ENCODE data around the gene FARP1.

FARP1 gene

DNA sequence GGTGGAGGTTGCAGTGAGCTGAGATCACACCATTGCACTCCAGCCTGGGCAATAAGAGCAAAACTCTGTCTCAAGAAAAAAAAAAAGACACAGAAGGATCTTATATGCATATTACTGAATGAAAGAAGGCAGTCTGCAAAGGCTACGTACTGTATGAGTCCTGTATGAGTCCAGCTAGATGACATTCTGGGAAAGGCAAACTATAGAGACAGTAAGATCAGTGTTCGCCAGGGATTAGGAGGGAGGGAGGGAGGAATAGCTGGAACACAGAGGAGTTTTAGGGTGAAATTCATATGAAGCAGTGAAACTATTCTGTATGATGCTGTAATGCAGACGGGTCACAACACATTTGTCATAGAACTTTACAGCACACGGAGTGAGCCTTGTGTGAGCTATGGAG, 200.1 kb downstream of the FARP1 start:
- DNase-seq (ENCODE audit: low read depth) = no peak
- H3K4me3 ChIP-seq (ENCODE audit: low read depth, low read length) = no peak overlapping the region

GRCh38 chr13:98343461-98343860, 200.6 kb downstream of the FARP1 start:
- no peak overlapping the region for H3K4me3 ChIP-seq (ENCODE audit: low read depth, low read length)
- no peak for DNase-seq (ENCODE audit: low read depth)

DNA sequence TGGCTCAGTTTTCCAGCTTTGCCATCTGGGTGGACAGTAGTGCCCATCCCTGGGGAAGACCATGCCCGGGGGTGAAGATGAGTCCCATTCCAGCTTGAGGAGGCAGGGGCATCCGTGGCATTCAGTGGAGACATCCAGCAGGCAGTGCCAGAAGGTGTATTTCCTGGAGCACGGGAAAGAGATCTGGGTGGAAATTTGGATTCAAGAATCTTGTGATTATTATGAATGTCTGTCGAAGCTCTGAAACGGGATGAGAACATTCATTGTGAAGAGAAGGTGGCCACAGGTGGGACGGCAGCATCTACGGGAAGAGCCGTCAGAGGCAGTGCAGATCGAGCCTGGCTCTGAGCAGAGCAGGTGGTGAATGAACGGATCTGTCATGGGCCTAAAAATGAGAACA, 201.5 kb downstream of the FARP1 start:
- H3K4me3 ChIP-seq (ENCODE audit: low read depth, low read length) = no peak overlapping the region
- no peak for DNase-seq (ENCODE audit: low read depth)

DNA sequence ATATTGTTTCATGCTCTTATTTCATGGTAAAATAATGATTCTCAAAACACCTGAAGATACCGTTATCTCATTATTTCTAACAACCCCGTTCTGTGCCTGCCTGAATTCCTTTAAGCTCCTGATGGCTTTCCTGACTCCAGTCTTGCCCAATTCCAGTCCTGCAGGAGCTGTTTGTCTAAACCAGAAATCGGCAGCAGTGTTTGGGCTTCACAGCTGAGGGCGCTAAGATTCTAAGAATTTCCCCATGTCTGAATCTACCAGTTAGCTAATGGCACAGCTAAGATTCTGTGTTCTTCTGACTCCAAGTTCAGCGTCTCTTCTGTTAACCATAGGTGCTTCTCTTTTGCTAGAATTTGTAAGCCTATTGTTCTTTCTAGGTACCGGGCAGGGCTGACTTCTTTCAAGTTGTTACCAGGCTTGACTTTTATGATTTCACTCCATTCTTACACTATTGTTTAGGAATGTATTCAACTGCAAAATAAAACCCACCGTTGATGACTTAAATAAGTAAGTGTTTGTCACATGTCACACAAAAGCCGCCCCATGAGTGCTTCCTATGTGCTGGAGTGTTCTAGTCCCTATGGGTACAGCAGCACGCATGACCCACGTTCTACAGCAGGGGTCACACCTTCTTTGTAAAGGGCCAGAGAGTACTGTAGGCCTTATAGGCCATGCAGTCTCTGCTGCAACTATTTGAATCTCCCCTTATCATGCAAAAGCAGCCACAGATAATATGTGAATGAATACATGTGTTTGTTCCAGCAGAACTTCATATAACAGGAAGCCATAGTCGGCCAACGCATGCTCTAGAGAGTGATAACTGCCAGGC, 202.4 kb downstream of the FARP1 start:
- DNase-seq (ENCODE audit: low read depth) = no peak
- H3K4me3 ChIP-seq (ENCODE audit: low read depth, low read length) = no peak overlapping the region

GRCh38 chr13:98346904-98347636, 204.2 kb downstream of the FARP1 start:
- DNase-seq (ENCODE audit: low read depth) = no peak
- no peak overlapping the region for H3K4me3 ChIP-seq (ENCODE audit: low read depth, low read length)

DNA sequence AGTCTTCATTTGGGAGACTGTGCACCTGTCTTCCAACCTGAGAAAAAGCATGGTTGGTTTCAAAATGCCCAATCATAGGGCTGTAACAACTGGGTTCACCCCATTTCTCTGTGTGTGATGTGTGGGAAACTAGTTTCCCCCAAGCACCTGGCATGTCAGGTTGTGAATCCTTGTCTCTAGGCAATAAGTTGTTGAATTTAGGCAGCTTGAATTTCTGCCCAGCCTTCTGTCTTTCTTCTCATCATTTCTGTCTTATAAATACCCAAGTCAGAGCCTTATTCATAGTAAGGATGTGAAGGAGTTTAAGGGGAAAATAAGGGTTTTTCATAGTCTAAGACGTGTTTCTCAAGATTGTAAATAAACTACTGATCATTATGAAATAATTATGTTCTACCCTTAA, 204.9 kb downstream of the FARP1 start:
- H3K4me3 ChIP-seq (ENCODE audit: low read depth, low read length) = no peak overlapping the region
- DNase-seq (ENCODE audit: low read depth) = no peak

GRCh38 chr13:98348466-98349200, 205.7 kb downstream of the FARP1 start:
- no peak overlapping the region for H3K4me3 ChIP-seq (ENCODE audit: low read depth, low read length)

DNA sequence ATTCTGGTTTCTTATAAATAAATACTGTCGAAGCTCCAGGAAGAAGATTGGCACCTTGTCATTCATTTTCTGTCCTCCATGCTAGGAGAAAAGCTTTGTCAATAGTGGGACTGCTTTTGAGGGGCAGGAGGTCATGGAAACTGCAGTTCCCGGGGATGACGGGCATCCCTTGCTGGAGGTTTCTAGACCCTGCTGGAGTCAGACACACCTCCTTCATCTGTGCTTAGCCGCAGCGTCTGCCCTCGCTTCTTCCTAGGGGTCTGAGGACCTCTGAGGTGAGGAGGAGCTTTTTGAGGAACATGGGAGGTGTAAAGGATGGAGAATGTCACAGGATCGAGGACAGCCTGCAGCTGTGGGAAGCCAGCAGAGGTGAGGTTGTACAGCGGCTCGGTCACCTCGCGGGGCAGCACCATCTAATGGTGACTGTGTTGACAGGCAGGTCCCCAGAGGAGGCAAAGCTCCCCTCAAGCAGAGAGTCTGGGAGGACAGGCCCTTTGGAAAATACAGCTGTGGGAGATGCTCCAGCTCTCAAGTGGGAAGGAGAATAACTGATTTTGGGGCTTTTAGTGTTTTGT, 206.9 kb downstream of the FARP1 start:
- DNase-seq (ENCODE audit: low read depth) = no peak
- H3K4me3 ChIP-seq (ENCODE audit: low read depth, low read length) = no peak overlapping the region

More at GRCh38 chr13:98348466-98349200, 205.7 kb downstream of the FARP1 start:
- DNase-seq (ENCODE audit: low read depth) = no peak

DNA sequence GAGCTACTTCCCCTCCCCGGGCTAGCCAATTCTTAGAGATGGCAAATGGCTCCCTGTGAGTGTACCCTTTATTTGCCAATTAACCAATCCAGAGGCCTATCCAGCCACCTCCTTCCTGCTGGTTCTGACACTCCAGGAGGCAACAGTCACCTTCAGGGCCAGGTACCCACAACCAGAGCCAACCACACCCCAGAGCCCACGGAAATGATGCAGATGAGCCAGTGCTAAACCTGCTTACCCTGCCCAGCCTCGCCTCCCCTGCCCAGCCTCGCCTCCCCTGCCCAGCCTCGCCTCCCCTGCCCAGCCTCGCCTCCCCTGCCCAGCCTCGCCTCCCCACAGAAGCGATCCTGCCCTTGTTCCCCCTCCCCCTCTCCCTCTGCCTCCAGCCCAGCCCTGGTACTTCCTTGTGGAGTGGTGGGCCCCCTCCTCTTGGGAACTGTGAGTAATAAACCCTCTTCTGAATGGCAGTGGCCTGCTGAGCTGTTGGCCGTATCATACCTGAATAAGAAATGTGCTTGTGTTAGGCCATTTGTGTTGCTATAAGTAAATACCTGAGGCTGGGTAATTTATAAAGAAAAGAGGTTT, 207.9 kb downstream of the FARP1 start:
- DNase-seq (ENCODE audit: low read depth) = no peak
- H3K4me3 ChIP-seq (ENCODE audit: low read depth, low read length) = no peak overlapping the region

- H3K4me3 ChIP-seq (ENCODE audit: low read depth, low read length) = no peak overlapping the region
- DNase-seq (ENCODE audit: low read depth) = no peak
Measured at GRCh38 chr13:98351636-98352035, 208.7 kb downstream of the FARP1 start.

- H3K4me3 ChIP-seq (ENCODE audit: low read depth, low read length) = no peak overlapping the region
- DNase-seq (ENCODE audit: low read depth) = no peak
Measured at GRCh38 chr13:98352226-98352625, 209.3 kb downstream of the FARP1 start.

- no peak overlapping the region for H3K4me3 ChIP-seq (ENCODE audit: low read depth, low read length)
- no peak for DNase-seq (ENCODE audit: low read depth)
Measured at GRCh38 chr13:98353750-98354149, 210.9 kb downstream of the FARP1 start.

GRCh38 chr13:98358937-98359336, 216.0 kb downstream of the FARP1 start:
- no peak for DNase-seq (ENCODE audit: low read depth)
- H3K4me3 ChIP-seq (ENCODE audit: low read depth, low read length) = no peak overlapping the region

DNA sequence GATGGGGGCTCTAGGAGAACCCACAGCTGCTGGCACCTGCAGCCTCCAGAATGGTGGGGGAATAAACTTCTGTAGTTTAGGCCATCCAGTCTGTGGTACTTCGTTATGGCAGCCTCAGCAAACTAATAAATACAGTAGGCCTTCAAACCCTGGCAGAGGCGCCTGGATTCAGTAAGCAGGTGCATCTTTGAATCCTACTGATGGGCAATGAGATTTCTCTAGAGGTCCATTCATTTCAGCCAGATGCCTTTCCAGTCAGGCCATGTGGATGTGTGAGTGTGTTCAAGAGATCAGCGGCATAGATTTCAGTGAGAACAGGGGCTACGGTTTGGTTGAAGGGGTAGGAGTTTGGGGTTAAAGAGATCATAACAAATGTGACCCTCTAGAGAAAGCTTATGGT, 217.7 kb downstream of the FARP1 start:
- no peak for DNase-seq (ENCODE audit: low read depth)
- H3K4me3 ChIP-seq (ENCODE audit: low read depth, low read length) = no peak overlapping the region

DNA sequence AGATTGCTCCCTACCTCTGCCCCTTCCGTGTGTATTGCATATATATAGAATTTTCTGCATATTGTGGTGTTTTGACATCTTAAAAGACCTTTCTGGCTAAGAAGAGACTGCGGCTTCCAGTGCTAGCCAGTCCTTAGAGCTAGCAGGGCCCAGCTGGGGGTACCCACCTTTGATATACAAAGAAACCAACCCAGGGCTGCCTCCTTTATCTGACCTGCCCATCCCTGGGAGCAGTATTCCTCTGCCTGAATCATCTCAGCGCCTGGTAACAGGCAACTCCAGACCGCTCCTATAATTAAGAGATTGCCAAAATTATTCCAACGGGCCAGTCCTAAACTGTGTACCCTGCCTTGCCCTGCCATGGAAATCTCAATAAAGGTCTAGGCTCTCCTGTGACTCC, 220.4 kb downstream of the FARP1 start:
- no peak overlapping the region for H3K4me3 ChIP-seq (ENCODE audit: low read depth, low read length)
- no peak for DNase-seq (ENCODE audit: low read depth)

- no peak for DNase-seq (ENCODE audit: low read depth)
- H3K4me3 ChIP-seq (ENCODE audit: low read depth, low read length) = no peak overlapping the region
Measured at GRCh38 chr13:98364179-98364578, 221.3 kb downstream of the FARP1 start.

- no peak overlapping the region for H3K4me3 ChIP-seq (ENCODE audit: low read depth, low read length)
- no peak for DNase-seq (ENCODE audit: low read depth)
Measured at GRCh38 chr13:98364647-98365046, 221.8 kb downstream of the FARP1 start.

DNA sequence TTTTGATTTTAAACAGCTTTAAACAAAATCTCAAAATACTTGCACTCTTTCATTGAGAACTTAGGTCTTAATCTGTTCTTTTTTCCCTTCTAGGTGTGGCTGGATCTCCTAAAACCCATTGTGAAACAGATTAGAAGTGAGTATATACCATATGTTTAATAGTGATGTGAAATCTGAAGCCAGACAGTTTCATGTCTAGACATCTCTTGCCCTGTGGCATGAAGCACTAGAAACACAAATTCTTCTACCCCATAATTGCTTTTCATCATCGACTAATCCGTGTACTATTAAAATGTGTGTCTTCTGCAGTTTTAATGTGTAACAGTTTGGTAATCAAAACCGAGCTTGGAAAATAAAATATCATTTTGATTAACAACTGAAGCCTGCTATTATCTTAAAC, 222.4 kb downstream of the FARP1 start:
- no peak for DNase-seq (ENCODE audit: low read depth)
- no peak overlapping the region for H3K4me3 ChIP-seq (ENCODE audit: low read depth, low read length)

GRCh38 chr13:98366010-98366409, 223.1 kb downstream of the FARP1 start:
- H3K4me3 ChIP-seq (ENCODE audit: low read depth, low read length) = no peak overlapping the region
- no peak for DNase-seq (ENCODE audit: low read depth)

- DNase-seq (ENCODE audit: low read depth) = no peak
- no peak overlapping the region for H3K4me3 ChIP-seq (ENCODE audit: low read depth, low read length)
Measured at GRCh38 chr13:98366443-98366842, 223.5 kb downstream of the FARP1 start.

Data from skeletal muscle cell (primary cell).